HG03039 (cell line): ENCODE measurements around the gene CACNG1.
"Not testable (repeated sequence)": the region's sequence is repeated elsewhere in the genome, so short reads cannot be mapped to it uniquely, and the experiment has no call there.

Source experiments
- ATAC-seq: cut with Tn5 transposase; IDR thresholded peaks from one replicate; pipeline ENCODE4 v1.9.1; 2021; ENCODE audit warnings: mild to moderate bottlenecking, moderate library complexity; ENCODE audit not compliant: unreplicated experiment

Gene CACNG1

DNA sequence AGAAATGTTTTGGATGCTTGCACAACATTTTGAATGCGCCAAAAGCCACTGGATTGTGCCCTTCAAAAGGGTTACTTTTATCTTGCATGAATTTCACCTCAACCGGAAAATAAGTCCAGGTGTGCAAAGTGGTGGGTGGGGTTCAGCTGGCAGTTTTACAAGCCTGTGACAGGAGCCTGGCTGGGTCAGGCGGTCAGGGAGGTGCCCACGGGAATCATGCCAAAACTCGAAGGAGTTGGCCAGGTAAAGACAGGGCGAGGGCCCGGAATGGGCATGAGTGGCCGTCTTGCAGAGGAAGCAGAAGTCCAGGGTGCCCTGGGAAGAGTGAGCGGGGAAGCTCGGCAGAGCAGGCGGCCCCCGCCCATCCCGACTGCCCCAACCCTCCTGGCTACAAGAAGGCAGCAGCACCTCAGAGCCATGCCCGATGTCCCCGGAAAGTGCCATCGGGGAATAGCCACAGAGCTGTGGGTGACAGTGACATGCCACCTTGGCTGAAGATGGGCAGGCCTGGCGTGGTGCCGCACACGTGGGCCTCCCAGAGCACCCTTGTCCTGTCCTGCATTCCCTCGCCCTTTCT lies 19.1 kb upstream of the CACNG1 start:
- no peak for ATAC-seq

DNA sequence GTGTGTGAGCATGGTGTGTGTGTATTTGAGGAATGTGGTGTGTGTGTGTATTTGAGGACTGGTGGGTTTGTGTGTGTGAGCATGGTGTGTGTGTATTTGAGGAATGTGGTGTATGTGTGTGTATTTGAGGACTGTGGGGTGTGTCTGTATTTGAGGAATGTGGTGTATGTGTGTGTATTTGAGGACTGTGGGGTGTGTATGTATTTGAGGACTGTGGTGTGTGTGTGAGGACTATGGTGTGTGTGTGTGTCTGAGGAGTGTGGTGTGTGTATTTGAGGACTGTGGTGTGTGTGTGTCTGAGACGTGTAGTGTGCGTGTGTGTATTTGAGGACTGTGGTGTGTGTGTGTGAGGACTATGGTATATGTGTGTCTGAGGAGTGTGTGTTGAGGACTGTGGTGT lies 18.0 kb upstream of the CACNG1 start:
- ATAC-seq = no peak

DNA sequence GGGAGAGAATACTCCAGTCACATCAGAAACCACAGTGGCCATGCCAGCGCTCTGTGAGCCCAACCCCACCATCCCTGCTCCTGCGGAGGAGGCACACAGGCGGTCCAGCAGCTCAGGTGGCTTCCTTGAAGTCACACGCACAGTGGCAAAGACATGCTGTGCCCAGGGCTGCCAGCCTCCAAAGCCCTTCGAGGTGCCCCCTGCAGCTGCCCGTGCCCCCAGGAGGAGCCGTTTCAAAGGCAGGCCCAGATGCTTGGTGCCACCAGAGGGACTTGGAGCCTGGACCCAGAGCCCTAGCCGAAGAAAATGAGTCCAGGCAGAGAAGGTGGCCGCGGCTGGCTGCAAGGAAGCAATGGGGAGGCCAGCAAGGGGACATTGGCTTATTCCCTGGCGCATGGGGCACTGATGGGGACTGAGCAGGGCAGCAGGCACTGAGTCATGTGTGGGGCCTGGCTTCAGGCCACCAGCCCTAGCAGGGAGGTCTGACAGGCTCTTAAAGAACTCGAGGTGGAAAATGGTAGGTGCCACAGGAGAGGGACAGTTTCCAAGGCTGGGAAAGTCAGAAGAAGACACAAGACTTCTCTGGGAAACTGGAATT lies 17.2 kb upstream of the CACNG1 start:
- no peak for ATAC-seq

DNA sequence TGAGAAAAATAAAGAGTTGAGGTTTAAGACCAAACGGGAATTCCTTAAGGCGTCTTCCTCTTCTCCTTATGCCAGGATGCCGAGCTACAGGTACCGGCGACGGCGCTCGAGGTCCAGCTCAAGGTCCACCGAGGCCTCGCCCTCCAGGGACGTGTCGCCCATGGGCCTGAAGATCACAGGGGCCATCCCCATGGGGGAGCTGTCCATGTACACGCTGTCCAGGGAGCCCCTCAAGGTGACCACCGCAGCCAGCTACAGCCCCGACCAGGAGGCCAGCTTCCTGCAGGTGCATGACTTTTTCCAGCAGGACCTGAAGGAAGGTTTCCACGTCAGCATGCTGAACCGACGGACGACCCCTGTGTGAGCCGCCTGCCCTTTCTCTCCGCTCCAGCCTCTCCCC lies 13.7 kb upstream of the CACNG1 start:
- ATAC-seq = no peak

DNA sequence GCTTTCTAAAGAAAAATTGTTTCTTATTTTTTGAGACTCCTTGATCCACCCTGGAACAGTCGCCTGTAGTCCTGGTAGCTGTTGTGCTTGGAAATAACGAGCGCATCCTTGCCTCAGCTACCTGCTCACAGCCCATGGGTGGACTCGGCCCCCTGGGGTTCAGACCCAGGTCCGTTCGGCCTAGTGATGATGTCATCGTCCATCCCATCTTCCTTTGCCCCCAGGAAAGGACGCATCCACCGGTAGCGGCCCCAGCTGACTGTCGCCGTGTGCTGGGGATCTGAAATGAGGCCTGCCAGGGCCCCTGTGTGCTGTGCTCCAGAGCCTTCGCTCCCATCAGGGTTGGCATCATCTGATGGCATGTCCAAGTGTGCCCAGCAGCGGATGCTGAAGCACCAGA lies 12.0 kb upstream of the CACNG1 start:
- no peak for ATAC-seq

DNA sequence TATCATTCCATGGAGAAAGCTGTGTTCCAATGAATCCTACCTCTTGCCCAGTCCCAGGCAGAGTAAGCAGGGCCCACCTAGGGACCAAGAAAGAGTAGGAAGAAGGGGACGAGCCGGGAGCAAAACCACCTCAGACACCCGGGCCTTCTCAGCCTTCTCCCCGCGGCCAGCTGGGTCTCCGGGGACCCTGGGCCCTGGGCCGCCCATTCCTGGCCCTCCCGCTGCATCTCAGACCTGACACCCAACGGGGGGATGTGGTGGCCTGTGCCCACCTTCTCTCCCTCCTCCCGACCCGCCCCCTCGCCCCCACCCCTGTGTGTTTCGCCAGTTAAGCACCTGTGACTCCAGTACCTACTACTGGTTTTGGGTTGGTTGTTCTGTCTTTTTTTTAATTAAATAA lies 11.4 kb upstream of the CACNG1 start:
- ATAC-seq = no peak

DNA sequence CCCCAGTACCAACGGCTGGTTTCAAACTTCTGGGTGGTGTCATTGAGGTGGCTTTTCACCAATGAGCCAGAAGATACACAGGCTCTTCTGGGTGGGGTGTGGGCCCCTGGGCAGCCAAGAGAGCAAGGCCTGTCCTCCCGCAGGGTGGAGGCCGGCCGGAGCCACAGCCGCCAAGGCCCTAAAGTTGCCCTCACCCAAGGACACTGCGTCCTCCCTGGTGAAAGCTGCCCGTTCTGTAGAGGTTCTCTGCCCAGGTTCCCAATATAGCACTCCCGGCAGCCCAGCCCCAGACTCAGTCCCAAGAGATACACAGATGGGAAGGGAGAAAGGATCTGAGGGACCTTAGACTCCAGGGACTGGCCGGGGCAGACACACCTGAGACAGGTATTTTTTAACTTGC lies 10.7 kb upstream of the CACNG1 start:
- ATAC-seq = no peak

DNA sequence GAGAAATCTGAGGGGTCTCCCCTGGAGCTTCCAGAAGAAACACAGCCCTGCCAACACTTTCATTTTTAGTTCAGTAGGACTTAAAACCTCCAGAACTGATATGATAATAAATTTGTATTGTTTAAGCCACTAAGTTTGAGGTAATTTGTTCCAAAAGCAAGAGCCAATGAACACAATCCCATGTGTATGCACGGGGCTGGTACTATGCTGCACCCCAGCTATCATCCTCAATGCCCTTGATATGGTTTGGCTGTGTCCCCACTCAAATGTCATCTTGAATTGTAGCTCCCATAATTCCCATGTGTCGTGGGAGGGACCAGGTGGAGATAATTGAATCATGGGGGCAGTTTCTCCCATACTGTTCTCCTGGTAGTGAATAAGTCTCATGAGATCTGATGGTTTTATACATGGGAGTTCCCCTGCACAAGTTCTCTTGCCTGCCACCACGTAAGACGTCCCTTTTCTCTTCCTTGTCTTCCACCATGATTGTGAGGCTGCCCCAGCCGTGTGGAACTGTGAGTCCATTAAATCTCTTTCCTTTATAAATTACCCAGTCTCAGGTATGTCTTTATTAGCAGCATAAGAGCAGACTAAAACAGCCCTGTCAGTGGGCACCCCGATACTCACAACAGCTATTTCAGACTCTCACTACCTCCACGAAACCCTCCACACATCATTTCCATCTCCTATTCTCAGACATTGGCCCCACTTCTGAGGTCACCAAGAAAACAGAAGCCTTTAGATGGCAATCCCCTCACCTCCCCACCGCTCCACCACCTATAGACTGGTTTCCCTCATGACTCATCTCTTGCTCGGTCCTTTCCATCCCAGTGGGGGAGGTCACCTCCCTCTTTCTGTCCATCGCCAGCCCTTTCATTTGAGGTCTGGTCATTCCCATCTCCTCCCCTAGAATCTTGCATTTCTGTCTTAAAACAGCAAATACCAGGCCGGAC lies 8.9 kb upstream of the CACNG1 start:
- peak; percentile 74 for ATAC-seq

DNA sequence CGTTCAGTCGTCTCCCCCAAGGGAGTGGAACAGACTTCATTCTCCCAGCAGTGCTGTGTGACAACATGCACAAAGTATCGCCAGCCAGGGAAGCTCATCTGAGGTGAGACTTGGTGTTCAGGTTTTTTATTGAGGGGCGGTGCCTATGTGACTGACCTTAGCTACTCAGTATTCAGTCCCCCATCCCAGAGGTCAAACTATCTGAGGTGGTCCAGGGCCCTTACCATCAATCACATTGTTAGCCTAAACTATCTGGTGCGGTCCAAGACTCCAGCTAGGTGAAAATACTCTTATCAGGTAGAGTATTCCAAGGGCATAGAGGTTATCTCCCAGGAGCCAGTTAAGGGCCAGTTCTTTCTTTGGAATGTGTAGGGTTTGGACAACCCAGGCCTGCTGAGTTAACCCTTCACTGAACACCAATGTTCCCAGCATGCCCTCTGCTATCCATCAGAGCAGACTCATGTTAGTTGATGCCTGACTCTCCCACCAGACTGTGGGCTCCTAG lies 5.4 kb upstream of the CACNG1 start:
- ATAC-seq = no peak

DNA sequence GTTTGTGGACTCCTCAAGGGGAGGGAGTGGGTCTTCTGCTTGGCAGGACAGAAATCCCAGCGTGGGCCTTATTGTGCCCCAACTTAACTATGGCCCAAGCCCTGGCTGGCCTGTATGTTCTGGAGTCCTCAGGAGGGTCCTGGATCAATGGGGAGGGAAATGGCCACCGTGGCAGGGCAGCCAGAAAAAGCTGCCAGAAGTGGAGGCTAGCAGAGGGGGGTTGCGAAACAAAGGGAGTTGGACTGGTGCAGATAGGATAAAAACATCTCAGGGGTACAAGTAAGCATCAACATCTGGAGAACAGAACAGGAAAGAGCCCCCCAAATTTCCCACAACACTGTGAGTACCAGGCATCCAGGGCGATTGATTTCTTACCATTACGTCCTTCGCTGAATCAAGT lies 3.7 kb upstream of the CACNG1 start:
- no peak for ATAC-seq

DNA sequence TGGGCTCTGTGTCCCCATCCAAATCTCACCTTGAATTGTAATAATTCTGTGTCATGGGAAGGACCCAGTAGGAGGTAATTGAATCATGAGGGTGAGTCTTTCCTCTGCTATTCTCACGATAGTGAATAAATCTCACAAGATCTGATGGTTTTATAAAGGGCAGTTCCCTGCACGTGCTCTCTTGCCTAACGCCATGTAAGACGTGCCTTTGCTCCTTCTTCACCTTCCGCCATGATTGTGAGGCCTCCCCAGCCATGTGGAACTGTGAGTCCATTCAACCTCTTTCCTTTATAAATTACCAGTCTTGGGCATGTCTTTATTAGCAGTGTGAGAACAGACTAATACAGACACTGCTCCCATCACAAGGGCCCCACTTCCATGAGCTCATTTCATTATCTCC lies 3.2 kb upstream of the CACNG1 start:
- ATAC-seq = not testable (repeated sequence)

DNA sequence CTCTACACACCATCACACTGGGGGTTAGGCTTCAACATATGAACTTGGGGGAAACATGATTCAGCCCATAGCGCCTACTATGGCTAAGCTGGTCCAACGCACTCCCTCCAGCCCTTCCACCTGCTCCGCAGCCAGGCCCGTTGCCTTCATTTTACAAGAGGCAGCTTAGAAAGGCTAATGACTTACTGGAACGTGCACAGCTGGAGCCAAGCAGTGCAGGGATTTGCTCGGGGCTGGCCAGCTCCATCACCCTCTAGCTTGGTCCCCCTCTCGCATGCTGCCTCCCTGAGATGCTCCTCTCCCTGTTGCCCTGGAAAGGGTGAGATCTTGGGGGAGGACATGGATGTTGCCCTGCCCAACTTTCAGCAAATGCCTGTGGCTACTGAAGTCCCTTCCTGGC lies 2.8 kb upstream of the CACNG1 start:
- no peak for ATAC-seq

DNA sequence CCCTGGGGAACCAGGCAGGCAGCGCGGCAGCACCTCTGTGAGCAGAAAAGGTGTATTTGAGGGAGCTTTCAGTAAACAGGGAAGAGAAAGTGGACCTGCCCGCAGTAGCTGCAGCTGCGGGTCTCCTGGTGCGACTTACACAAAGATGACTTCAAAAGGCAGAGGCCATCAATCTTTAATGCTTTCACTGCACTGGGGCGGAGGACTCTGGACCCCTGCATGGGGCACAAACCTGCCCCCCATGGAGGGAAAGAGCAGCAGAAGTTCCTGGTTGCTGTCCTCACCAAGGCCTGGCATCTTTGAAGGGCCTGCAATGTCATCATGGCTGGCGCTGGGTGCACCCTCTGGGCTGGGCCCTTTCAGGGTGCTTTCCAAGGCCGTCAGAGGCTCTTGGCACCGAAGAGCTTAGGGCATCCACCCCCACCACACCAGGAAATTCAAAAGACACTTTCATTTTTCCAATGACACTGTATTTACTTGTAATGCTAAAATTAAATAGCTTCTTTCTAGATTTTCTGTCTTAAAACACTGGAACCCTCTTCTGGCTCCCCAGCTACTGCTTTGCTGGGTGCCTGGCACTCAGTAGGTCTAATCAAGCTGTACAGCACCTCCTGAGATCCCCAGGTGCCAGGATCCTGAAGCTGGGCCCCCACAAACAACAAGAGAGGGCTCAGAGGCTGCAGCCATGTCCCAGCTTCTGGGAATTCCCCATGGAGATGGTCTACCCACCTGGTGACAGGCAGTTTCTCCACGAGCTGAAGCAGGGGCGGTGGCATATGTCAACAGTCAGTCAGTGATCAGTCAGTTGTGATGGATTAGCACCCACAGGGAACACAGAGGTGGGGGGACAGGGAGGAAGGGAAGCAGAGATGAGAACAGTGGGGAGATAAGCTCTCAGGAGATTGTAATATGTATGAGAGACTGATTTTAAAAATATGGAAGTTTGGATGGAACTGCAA lies 2.1 kb upstream of the CACNG1 start:
- no peak for ATAC-seq

DNA sequence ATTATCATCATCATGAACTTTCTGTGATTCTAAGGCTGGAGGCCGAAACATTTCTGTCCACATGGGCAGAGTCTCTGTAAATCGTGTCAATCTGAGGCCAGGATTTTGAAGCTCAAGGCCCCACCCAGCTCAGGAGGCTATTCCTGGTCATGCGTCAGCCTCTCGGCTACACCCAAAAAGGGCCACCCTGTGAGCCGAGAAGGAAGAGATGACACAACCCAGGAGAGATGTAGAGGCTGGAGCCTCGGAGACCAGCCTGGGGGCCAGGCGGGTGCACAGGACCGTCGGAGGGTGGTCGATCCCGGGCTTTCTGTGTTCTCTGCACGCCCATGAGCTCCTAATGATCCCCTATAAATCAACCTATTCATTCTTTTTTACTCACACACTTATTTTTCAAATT lies 1.1 kb upstream of the CACNG1 start:
- no peak for ATAC-seq

DNA sequence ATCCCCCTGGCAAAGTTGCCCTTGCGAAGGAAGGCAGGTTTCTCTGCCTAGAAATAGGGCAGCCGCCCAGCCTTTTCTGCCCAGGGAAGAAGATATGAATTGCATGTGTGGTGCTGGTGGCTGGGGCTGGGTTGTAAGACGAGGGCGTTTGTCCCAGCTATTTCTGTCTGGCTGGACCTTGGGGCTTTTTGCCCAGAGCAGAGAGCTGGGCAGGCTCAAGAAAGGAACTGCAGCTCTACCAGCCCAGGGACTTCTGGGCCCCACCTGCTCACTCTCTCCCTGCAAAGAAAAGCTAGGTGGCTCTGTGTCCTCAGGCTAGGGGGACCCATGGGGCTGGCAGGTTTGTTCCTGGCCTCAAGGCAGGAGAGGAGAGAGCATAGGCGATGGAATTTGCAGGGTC lies 586 bp downstream of the CACNG1 start:
- no peak for ATAC-seq

DNA sequence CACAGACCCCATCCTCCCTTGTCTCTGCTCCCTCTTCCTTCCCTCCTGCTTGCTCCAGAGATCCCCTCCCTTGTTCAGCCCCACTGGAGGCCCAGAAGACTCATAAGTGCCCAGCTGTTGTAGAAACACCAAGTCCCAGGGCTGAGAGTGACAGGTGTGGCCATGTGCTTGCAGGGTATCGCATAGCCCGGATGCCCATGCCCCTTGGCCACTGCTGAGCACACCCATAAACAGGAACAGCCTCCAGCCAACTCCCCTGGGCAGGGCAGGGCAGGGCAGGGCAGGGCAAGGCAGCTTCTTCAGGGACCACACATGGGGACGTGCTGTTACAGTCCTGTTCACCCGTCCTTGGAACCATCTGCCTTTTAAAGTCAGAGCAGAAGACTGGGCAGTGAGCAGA lies 2.0 kb downstream of the CACNG1 start:
- no peak for ATAC-seq

DNA sequence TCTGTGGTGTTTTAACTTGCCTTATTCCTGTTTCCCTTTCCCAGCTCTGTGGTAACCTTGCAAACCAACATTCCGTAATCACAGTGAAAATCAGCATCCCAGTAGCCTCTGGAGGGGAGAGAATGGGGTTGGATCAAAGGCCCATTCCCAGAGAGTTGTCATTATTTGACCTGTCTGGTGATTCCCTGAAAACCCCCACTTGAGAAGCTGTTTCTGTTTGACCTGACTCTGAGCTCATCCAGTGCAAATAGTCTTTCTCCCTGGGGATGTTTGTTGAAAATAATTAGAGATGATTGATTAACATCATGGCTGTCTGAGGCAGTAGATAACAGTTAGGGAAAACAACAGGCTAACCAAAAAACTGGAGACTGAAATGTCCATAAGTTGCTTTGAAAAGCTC lies 3.0 kb downstream of the CACNG1 start:
- ATAC-seq = no peak

DNA sequence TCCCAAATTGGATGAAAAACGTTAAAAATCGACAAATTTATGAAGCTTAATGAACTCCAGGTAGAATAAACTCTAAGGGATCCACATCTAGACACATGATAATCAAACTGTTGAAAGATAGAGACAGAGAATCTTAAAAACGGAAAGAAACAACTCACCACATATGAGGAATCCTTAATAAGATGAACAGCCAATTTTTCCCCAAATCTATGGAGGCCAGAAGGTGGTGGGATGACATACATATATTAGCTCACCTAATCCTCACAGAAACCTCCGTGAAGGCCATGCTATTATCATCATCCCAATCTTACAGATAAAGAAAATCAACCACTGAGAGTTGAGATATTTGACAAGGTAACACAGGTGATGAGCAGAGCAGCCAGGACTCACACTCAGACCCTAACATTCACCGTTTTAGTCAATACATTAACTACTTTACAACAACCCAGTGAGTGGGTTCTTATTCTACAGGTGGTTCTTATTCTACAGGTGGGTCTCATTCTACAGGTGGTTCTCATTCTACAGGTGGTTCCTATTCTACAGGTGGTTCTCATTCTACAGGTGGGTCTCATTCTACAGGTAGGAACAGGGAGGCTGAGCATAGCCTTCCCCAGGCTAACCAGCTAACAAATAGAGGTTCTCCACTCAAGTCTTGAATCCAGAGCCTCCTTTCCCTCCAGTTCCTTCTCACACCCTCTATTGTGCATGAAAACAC lies 4.8 kb downstream of the CACNG1 start:
- ATAC-seq = no peak

DNA sequence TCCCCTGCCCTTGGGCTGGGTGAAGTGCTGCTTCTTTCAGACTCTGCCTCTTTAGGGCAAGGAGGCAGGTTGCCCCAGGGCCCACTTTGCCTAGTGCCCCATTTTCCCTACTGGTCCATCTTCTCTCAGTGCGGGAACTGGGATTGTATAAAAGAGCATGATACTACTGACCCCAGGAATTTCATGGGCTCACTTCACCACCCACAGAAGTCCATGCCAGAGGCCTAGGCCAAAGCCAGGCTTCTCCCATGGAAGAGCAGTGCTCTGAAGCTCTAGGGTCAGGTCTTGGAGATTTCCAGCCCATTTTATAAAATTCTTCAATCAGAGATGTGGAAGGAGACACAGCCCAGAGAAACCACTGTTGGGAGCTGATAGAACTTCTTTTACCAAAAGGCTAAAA lies 5.7 kb downstream of the CACNG1 start:
- ATAC-seq = no peak

DNA sequence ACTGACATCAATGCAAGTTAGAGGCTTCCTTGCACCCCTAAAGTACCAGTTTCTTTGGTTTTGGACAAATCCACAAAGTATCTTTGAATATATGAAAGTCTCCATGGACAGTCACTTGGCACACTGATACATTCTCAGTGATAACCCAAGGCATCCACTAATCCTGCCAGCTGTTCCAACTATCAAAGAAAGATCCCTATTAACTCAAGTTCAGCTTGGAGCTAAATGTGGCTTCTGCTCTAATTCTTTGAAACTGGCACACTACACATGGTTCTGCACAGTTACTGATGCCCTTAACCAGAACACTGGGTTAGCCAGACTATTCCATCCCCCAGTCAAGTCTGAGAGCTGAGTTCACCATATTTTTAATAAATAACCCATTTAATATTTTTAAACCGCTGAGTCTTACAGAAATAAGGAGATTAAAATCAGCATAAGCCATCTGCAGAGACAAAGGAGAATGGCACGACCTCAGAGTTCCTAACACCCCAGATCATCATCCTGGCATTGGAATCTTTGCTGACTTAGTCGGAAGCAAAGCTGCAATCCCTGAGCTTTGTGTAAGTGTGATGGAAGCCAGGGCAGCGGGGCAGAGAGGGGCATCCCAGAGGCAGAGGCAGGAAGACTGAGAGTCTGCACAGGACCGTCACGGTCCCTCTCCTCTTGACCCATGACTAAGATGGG lies 6.3 kb downstream of the CACNG1 start:
- ATAC-seq = no peak
